ENCODE results near the gene LDAF1.

The LDAF1 gene

GRCh38 chr16:21199607-21200218 lies 41.2 kb downstream of the LDAF1 start:
- DNase-seq = no peak

- no peak for DNase-seq
Observed at GRCh38 chr16:21203155-21203797, 44.8 kb downstream of the LDAF1 start.

- DNase-seq = no peak
Observed at GRCh38 chr16:21205303-21205702, 46.8 kb downstream of the LDAF1 start.

- no peak for DNase-seq
Observed at GRCh38 chr16:21206550-21206949, 48.1 kb downstream of the LDAF1 start.

GRCh38 chr16:21208446-21209230 lies 50.2 kb downstream of the LDAF1 start:
- DNase-seq = no peak

GRCh38 chr16:21211486-21211885 lies 53.0 kb downstream of the LDAF1 start, which contains the start of gene ZP2:
Gene ZP2 (minus strand): TSS chr16:21211574. CDS start chr16:21211547, 27 bp downstream.
- no peak for DNase-seq

GRCh38 chr16:21214086-21214485 lies 55.6 kb downstream of the LDAF1 start:
- DNase-seq = no peak

GRCh38 chr16:21217121-21217520 lies 58.6 kb downstream of the LDAF1 start:
- no peak for DNase-seq

GRCh38 chr16:21218153-21218552 lies 59.7 kb downstream of the LDAF1 start:
- DNase-seq = no peak

GRCh38 chr16:21219551-21219950 lies 61.1 kb downstream of the LDAF1 start:
- no peak for DNase-seq

- no peak for DNase-seq
Observed at GRCh38 chr16:21222495-21223337, 64.2 kb downstream of the LDAF1 start.

- no peak for DNase-seq
Observed at GRCh38 chr16:21223787-21224186, 65.3 kb downstream of the LDAF1 start.

GRCh38 chr16:21224800-21225199 lies 66.3 kb downstream of the LDAF1 start:
- DNase-seq = no peak

- no peak for DNase-seq
Observed at GRCh38 chr16:21226749-21227148, 68.3 kb downstream of the LDAF1 start.

GRCh38 chr16:21227866-21228265 lies 69.4 kb downstream of the LDAF1 start:
- DNase-seq = no peak

- DNase-seq = no peak
Observed at GRCh38 chr16:21228361-21228872, 69.9 kb downstream of the LDAF1 start.
